Pulmonary artery endothelial cell (primary cell): ENCODE data around the gene TRANK1. TPM values are rescaled to one million over a fixed set of nuclear protein-coding genes. Genes with fewer than 3 reads are reported as not detected.

Experiments
- DNase-seq: peaks from one replicate; pipeline ENCODE4 v3.0.0-alpha.2; 2011; ENCODE audit warnings: low read depth, low spot score
- total RNA-seq: library from RNA; depleted of rRNA; stranded (reverse); fragments of >200 nt; gene quantifications from 2 replicates; pipeline ENCODE4 v1.2.3, GENCODE V29; 2014

TRANK1 gene
- total RNA-seq, 1 donor from 2014 or later, result 7.7 TPM

DNA sequence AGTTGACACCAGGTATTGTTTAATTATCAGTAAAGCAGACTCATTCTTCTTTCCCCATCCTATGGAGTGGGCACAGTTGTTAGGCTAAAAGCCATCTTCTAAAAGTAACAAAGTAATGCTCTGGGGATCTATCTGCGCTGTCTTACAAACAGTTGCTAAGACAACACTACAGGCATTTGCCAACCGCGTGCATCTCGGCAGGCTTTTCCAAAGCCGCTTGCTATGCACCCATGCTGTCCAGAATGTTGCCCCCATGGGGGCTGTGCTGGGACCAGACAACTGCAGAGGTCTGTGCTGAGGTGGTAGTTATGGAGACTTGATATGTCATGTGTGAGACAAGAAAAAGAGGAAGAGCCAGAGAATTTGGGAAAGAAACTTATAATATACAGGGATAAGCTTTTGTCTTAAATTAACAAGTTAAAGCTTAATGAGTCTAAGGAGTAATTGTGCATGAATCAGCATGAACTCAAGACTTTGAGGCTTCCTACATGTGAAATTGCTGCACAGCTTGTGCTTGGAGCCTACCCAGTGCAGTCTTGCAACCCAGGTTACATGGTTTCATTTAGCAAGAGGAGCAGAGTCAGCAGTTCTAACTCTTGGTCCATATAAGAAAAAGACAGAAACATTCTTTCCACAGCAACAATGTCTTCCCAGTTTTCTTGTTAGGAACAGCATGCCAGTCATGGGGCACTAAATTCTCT lies 141.6 kb downstream of the TRANK1 start:
- DNase-seq, result no peak

- DNase-seq, result no peak
Observed at GRCh38 chr3:36800533-36801116, 144.2 kb downstream of the TRANK1 start.

GRCh38 chr3:36796881-36797280 lies 148.0 kb downstream of the TRANK1 start:
- DNase-seq, result no peak

DNA sequence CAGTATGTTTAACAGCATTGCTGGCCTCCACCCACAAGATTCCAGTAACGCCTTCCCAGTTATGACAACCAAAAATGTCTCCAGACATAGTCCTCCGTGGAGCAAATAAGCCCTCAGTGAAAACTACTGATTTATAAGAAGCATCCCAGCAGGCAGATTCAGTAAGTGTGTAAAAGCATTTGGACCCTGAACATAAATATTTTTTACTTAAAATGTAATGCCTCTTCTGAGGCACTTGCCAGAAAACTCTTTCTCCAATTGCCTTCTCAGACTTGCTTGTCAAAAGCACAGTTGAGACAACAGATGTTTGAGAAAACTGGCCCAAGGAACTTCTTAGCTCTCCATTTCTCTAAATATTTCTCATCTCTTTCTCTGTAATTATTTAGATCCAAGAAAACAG lies 148.7 kb downstream of the TRANK1 start:
- no peak for DNase-seq

- DNase-seq, result no peak
Observed at GRCh38 chr3:36795622-36796021, 149.2 kb downstream of the TRANK1 start.

GRCh38 chr3:36792342-36792741 lies 152.5 kb downstream of the TRANK1 start:
- no peak for DNase-seq

DNA sequence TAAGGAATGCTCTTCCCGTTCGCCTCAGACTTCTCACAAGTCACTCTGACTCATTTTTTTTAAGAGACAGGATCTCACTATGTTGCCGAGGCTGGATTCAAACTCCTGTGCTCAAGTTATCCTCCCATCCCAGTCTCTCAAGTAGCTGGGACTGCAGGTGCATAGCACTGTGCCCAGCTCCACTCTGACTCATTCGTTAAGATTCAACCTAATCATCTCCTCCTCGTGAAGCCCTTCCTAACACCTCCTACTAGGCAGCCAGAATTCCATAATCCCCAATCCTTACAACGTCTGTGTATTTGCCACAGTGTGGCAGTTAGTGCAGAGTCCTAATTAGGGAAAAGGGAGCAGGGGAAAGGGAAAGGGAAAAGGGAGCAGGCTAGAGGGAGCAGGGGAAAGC lies 154.1 kb downstream of the TRANK1 start:
- no peak for DNase-seq

- no peak for DNase-seq
Observed at GRCh38 chr3:36786921-36787890, 157.6 kb downstream of the TRANK1 start.

- DNase-seq, result no peak
Observed at GRCh38 chr3:36784138-36784635, 160.7 kb downstream of the TRANK1 start.

GRCh38 chr3:36777424-36778218 lies 167.2 kb downstream of the TRANK1 start:
- no peak for DNase-seq

Other genes starting within 250 kb of the TRANK1 start
- not detected in 2 replicates for gene DCLK3, start 180.5 kb downstream of the TRANK1 start, total RNA-seq
- 10.6 and 12.1 TPM in 2 replicates for gene EPM2AIP1, start 48.1 kb upstream of the TRANK1 start, total RNA-seq
- 32.5 and 45.7 TPM in 2 replicates for gene MLH1, start 48.5 kb upstream of the TRANK1 start, total RNA-seq
- 61.3 and 82.7 TPM in 2 replicates for gene LRRFIP2, start 229.5 kb upstream of the TRANK1 start, total RNA-seq